ENCODE results near the gene MAPK14. TPM values are rescaled to one million over a fixed set of nuclear protein-coding genes. Genes with fewer than 3 reads are reported as not detected.

The MAPK14 gene
- total and polyA plus RNA-seq, 4 donors: 16.9 to 82.7 (median 35.9) TPM

- TF ChIP-seq REST (IDR thresholded peaks at IDR 0.05) (peak; percentile 75), JUND (IDR thresholded peaks at IDR 0.05) (peak in 1 of 2 donors; percentile 77), MAX (IDR thresholded peaks at IDR 0.05) (peak; percentile 74)
Observed at GRCh38 chr6:36064770-36065396, 37.3 kb downstream of the MAPK14 start (continued).

GRCh38 chr6:36065916-36066315 lies 38.3 kb downstream of the MAPK14 start:
- Histone ChIP-seq H3K27me3 (ENCODE audit: control insufficient read depth in 4 of 4, insufficient read depth in 4 of 4, low read length in 3 of 4) (no peaks in the 10 kb centered on the region), H3K27ac (ENCODE audit: low read depth in 1 of 2, low read length in 2 of 2) (no peak overlapping the region), H3K9ac (ENCODE audit: low read depth in 1 of 2, low read length in 2 of 2) (no peak overlapping the region), H3K36me3 (ENCODE audit: control insufficient read depth in 4 of 4, insufficient read depth in 3 of 4, low read depth in 1 of 4, low read length in 3 of 4) (peaks cover 0 to 1% (median 0%) of the 10 kb centered on the region in 4 donors), H3K4me3 (ENCODE audit: low read depth in 1 of 3, low read length in 3 of 3) (no peak overlapping the region), H3K9me3 (ENCODE audit: control insufficient read depth in 4 of 4, low read length in 3 of 4) (no peaks in the 10 kb centered on the region), H3K4me1 (ENCODE audit: control insufficient read depth in 4 of 4, insufficient read depth in 4 of 4, low read length in 3 of 4) (peaks cover 9 to 43% (median 28%) of the 10 kb centered on the region in 4 donors)
- DNase-seq (ENCODE audit: low spot score): no peak
- TF ChIP-seq ZBTB33 (IDR thresholded peaks at IDR 0.05) (no peak), FOXA2 (IDR thresholded peaks at IDR 0.05) (no peak), REST (IDR thresholded peaks at IDR 0.05) (no peak), HNF4A (conservative IDR thresholded peaks at IDR 0.05) (no peak), EGR1 (IDR thresholded peaks at IDR 0.05; ENCODE audit: low read depth in 2 of 2) (no peak), MAX (IDR thresholded peaks at IDR 0.05) (no peak), FOXA1 (IDR thresholded peaks at IDR 0.05) (no peak), GABPA (IDR thresholded peaks at IDR 0.05 in 1 of 2, conservative IDR thresholded peaks at IDR 0.05 in 1 of 2) (no peak), TAF1 (conservative IDR thresholded peaks at IDR 0.05) (no peak), RAD21 (IDR thresholded peaks at IDR 0.05) (no peak), NR2F2 (IDR thresholded peaks at IDR 0.05) (no peak), ATF3 (IDR thresholded peaks at IDR 0.05) (no peak), HNF4G (IDR thresholded peaks at IDR 0.05) (no peak), SP1 (IDR thresholded peaks at IDR 0.05) (no peak), YY1 (IDR thresholded peaks at IDR 0.05) (no peak), CTCF (IDR thresholded peaks at IDR 0.05; ENCODE audit: low read depth, low read length, missing input control) (no peak), JUND (IDR thresholded peaks at IDR 0.05) (no peak), RXRA (IDR thresholded peaks at IDR 0.05) (no peak)
